Mucosa of rectum (tissue), 2 donors: Measurements from ENCODE around the gene SCEL.
"Not testable (repeated sequence)": the region's sequence is repeated elsewhere in the genome, so short reads cannot be mapped to it uniquely, and the experiment has no call there.

Experiments used
- H3K27ac ChIP-seq, 2 donors: one replicate each; pipeline ENCODE4 v1.7.0; 2013; ENCODE audit warnings: inconsistent platforms in 2 of 2, low read depth in 2 of 2, low read length in 2 of 2
- H3K27me3 ChIP-seq, 2 donors: one replicate each; pipeline ENCODE4 v1.7.0; 2013; ENCODE audit warnings: low read length in 2 of 2; ENCODE audit not compliant: control insufficient read depth in 2 of 2, insufficient read depth in 2 of 2
- H3K36me3 ChIP-seq, 2 donors: one replicate each; pipeline ENCODE4 v1.7.0; 2013; ENCODE audit warnings: low read length in 2 of 2; ENCODE audit not compliant: control insufficient read depth in 2 of 2, insufficient read depth in 2 of 2
- H3K4me1 ChIP-seq, 2 donors: one replicate each; pipeline ENCODE4 v1.7.0; 2013; ENCODE audit warnings: low read length in 2 of 2, mild to moderate bottlenecking in 1 of 2; ENCODE audit not compliant: control insufficient read depth in 2 of 2, insufficient read depth in 2 of 2
- H3K4me3 ChIP-seq, 2 donors: one replicate each; pipeline ENCODE4 v1.7.0; 2013; ENCODE audit warnings: low read length in 2 of 2
- H3K9ac ChIP-seq, 2 donors: one replicate each; pipeline ENCODE4 v1.7.0; 2013; ENCODE audit warnings: low read length in 2 of 2, low read depth in 1 of 2, mild to moderate bottlenecking in 1 of 2
- H3K9me3 ChIP-seq, 2 donors: one replicate each; pipeline ENCODE4 v1.7.0; 2013; ENCODE audit warnings: low read length in 2 of 2; ENCODE audit not compliant: control insufficient read depth in 2 of 2
- donor health status: healthy.
- donor health status: Normal muscosa, but diverticular disease.

SCEL gene

DNA sequence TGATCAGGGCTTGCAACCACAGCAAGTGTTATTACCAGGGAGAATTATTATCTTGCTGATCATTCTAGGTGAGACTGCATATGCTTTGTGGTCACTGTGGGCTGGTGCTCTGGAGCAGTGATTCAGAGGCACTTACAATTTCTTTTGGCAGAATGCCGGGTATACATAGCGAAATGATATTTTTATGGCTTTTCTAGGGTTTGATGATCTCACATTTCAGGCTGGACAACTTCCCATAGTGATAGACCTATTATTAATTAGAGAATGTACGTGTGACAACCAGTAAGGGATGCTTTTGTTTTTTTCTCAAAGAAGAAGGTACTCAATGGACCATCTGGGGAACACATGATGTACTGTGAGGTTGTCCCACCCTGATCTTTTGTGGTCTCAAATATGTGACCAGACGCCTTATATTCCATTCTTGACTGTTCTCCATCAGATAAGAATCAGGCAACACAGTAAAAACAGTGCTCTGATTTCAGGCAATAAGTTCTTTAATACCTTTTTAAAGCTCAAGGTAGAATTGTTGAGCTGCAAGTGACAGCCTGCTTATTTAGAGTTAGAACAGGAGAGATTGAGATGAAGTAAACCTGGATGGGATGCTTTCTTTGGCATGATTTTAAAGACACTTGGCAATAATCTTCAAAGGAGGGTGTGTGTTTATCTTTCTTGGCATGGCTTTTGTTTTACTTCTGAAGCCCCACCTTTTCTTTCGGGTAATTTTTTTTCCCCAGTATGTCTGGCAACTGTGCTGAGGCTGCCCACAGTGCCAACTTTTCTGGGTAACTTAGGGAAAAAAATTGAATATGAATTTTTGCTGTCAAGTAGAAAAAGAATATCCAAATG lies 27.4 kb upstream of the SCEL start:
- H3K27me3 ChIP-seq = no peaks in the 10 kb centered on the region
- no peak overlapping the region for H3K9ac ChIP-seq
- H3K27ac ChIP-seq = no peak overlapping the region
- no peaks in the 10 kb centered on the region for H3K9me3 ChIP-seq
- no peaks in the 10 kb centered on the region for H3K36me3 ChIP-seq
- H3K4me3 ChIP-seq = no peak overlapping the region
- H3K4me1 ChIP-seq = no peaks in the 10 kb centered on the region

DNA sequence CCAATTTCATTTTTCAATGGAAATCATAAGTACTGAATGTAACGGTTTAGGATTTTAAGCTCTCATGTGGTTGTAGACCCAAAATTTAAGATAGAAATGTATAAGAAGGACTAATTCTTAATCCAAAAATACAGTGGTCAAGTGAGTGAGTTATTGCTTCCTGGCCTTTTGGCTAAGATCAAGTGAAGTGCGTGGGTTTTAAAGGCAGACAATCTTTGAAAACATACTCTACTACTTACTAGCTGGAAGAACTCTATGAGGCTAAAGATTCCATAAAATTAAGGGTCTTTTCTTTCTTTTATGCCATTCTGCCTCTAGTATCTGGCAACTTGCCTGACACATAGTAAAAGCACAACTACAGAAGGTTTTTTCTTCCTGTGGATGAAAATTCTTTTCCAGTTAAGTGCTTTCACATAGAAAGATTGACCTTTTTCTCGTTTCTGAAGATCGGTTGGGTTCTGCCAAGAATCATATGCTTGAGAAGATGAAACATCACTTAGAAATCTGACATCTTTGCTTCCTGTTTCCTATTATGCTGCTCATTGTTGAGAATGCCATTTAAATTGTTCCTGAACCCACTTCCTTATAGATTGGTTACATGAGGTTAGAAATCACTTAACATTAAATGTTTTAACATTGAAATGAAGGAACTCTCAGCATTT lies 26.4 kb upstream of the SCEL start:
- Histone ChIP-seq H3K4me3 (no peak overlapping the region), H3K27ac (no peak overlapping the region), H3K36me3 (no peaks in the 10 kb centered on the region)

GRCh38 chr13:77510156-77510555 lies 25.4 kb upstream of the SCEL start:
- H3K4me1 ChIP-seq = no peaks in the 10 kb centered on the region
- no peaks in the 10 kb centered on the region for H3K27me3 ChIP-seq
- H3K4me3 ChIP-seq = no peak overlapping the region
- H3K36me3 ChIP-seq = no peaks in the 10 kb centered on the region
- H3K27ac ChIP-seq = no peak overlapping the region
- no peak overlapping the region for H3K9ac ChIP-seq
- H3K9me3 ChIP-seq = no peaks in the 10 kb centered on the region

More for the DNA sequence above, 26.4 kb upstream of the SCEL start:
- Histone ChIP-seq H3K9ac (no peak overlapping the region), H3K9me3 (no peaks in the 10 kb centered on the region), H3K27me3 (no peaks in the 10 kb centered on the region), H3K4me1 (no peaks in the 10 kb centered on the region)

DNA sequence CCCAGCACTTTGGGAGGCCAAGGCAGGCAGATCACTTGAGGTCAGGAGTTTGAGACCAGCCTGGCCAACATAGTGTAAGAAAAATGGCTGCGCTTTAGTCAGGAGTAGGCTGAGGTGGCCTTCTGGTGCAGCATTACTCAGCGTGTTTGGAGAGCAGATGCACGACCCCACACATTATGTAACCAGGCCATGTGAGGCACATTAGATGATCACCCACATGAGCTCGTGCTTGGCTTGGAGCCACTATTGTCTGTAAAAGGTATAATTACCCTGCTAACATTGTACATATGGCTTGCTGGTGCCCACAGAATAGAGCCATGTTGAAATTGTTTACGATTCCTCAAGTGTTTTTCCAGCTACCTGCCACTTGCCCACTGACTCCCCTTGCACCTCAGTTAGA lies 24.0 kb upstream of the SCEL start:
- Histone ChIP-seq H3K36me3 (no peaks in the 10 kb centered on the region), H3K9me3 (no peaks in the 10 kb centered on the region), H3K9ac (no peak overlapping the region), H3K27ac (no peak overlapping the region), H3K4me3 (no peak overlapping the region), H3K27me3 (no peaks in the 10 kb centered on the region), H3K4me1 (no peaks in the 10 kb centered on the region)

- no peak overlapping the region for H3K27ac ChIP-seq
- H3K4me1 ChIP-seq = no peaks in the 10 kb centered on the region
- no peak overlapping the region for H3K4me3 ChIP-seq
- H3K9ac ChIP-seq = no peak overlapping the region
- no peaks in the 10 kb centered on the region for H3K27me3 ChIP-seq
- no peaks in the 10 kb centered on the region for H3K36me3 ChIP-seq
- no peaks in the 10 kb centered on the region for H3K9me3 ChIP-seq
These were observed 21.7 kb upstream of the SCEL start for GRCh38 chr13:77513719-77514335.

- Histone ChIP-seq H3K27ac (no peak overlapping the region), H3K9ac (no peak overlapping the region), H3K4me3 (no peak overlapping the region), H3K9me3 (no peaks in the 10 kb centered on the region), H3K36me3 (no peaks in the 10 kb centered on the region), H3K4me1 (no peaks in the 10 kb centered on the region), H3K27me3 (no peaks in the 10 kb centered on the region)
These were observed 21.2 kb upstream of the SCEL start for GRCh38 chr13:77514336-77514726.

- Histone ChIP-seq H3K36me3 (no peaks in the 10 kb centered on the region), H3K27me3 (no peaks in the 10 kb centered on the region), H3K9me3 (no peaks in the 10 kb centered on the region), H3K9ac (no peak overlapping the region), H3K4me3 (no peak overlapping the region), H3K4me1 (no peaks in the 10 kb centered on the region), H3K27ac (no peak overlapping the region)
These were observed 19.7 kb upstream of the SCEL start for GRCh38 chr13:77515785-77516184.

DNA sequence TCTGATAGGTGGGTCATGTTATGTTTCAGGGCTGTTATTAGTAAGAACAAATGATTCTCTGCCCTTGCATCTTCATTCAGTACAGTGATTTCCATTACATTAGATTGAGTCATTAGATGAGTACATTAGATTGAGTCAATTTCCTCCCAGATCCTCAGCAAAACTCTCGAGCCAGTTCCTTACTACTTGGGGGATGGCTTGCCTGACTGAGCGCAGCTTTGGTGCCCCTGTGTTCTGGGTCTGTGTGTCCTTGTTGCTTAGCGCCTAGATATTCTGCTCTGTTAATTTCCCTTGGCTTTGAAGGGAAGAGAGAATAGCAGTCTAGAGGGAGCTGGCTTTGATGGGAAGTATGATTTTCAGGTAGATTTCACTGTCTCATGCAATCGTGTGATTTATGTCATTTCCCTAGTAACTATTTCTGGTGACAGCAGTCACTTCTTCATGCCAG lies 19.1 kb upstream of the SCEL start:
- Histone ChIP-seq H3K4me3 (no peak overlapping the region), H3K9ac (no peak overlapping the region), H3K4me1 (no peaks in the 10 kb centered on the region)

DNA sequence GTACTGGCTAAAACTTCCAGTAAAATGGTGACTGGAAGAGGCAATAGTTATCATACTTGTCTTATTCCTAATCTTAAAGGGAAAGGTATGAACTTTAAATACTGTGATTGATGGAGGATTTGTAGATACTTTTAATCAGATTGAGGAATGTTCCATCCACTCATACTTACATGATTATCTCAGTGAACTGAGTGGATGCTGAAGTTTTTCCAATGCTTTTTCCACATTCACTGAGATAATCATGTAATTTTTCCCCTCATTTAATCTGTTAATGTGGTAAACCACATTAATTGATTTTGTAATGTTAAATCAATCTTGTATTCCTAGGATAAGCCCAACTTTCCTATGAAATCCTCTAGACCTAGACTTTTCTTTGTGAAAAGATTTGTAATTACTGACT lies 17.2 kb upstream of the SCEL start:
- Histone ChIP-seq H3K36me3 (no peaks in the 10 kb centered on the region), H3K4me1 (no peaks in the 10 kb centered on the region)

More for the DNA sequence above, 19.1 kb upstream of the SCEL start:
- H3K27me3 ChIP-seq = no peaks in the 10 kb centered on the region
- no peaks in the 10 kb centered on the region for H3K36me3 ChIP-seq
- no peaks in the 10 kb centered on the region for H3K9me3 ChIP-seq
- H3K27ac ChIP-seq = no peak overlapping the region

GRCh38 chr13:77519396-77519795 lies 16.1 kb upstream of the SCEL start:
- not testable (repeated sequence) for H3K36me3 ChIP-seq, H3K27ac ChIP-seq, H3K4me1 ChIP-seq, H3K9ac ChIP-seq, H3K4me3 ChIP-seq, H3K27me3 ChIP-seq, H3K9me3 ChIP-seq

More for the DNA sequence above, 17.2 kb upstream of the SCEL start:
- no peaks in the 10 kb centered on the region for H3K9me3 ChIP-seq
- no peaks in the 10 kb centered on the region for H3K27me3 ChIP-seq
- H3K27ac ChIP-seq = no peak overlapping the region
- no peak overlapping the region for H3K9ac ChIP-seq
- H3K4me3 ChIP-seq = no peak overlapping the region
